Right lobe of liver (tissue), 6 donors: ENCODE data around the gene TMCO2. TPM values are rescaled to one million over a fixed set of nuclear protein-coding genes. Genes with fewer than 3 reads are reported as not detected.
"Not testable (repeated sequence)": the region's sequence is repeated elsewhere in the genome, so short reads cannot be mapped to it uniquely, and the experiment has no call there.

ENCODE experiments used
- ATAC-seq, 4 donors: fragments of 200-7000 bp; cut with Tn5 transposase; one replicate each; pipeline ENCODE4 v1.9.1; 2020; ENCODE audit warnings: mild to moderate bottlenecking in 4 of 4, moderate library complexity in 4 of 4
- DNase-seq, 3 donors: peaks; one replicate each; pipeline ENCODE4 v3.0.0-alpha.2; 2020
- H3K27ac ChIP-seq, 3 donors: fragments of 200-600 bp; one replicate each; pipeline ENCODE4 v1.8.0; 2022
- H3K27me3 ChIP-seq, 2 donors: fragments of 200-600 bp; one replicate each; pipeline ENCODE4 v1.8.0; 2022
- H3K36me3 ChIP-seq, 4 donors: fragments of 200-600 bp; sonication (generic) in 1 of 4; one replicate each; pipeline versions ENCODE4 v1.5.1 to v1.8.0; 2017 to 2022; ENCODE audit warnings: control low read depth in 1 of 4
- H3K4me1 ChIP-seq, 4 donors: fragments of 200-600 bp; sonication (generic) in 1 of 4; one replicate each; pipeline versions ENCODE4 v1.5.1 to v1.8.0; 2017 to 2022; ENCODE audit warnings: control low read depth in 1 of 4
- H3K4me3 ChIP-seq, 3 donors: fragments of 200-600 bp; one replicate each; pipeline ENCODE4 v1.8.0; 2022
- H3K9me3 ChIP-seq, 4 donors: fragments of 200-600 bp; sonication (generic) in 1 of 4; one replicate each; pipeline versions ENCODE4 v1.5.1 to v1.8.0; 2017 to 2022; ENCODE audit warnings: control low read depth in 1 of 4
- POLR2A ChIP-seq: fragments of 450-650 bp; IDR thresholded peaks from one replicate; pipeline ENCODE4 v1.6.1; 2017; ENCODE audit warnings: antibody characterized with exemption, mild to moderate bottlenecking
- WGBS: methylation state at CpG from one replicate; pipeline ENCODE4 v1.1.6; 2018; ENCODE audit warnings: low coverage, low lambda C conversion rate; ENCODE audit not compliant: insufficient coverage; ENCODE audit errors: missing lambda C conversion rate; 5-methylcytosine and 5-hydroxymethylcytosine counted together
- intact Hi-C, 2 donors: fragments of 100-400 bp; cut with DNase I; formaldehyde crosslinking; loops; one replicate each; pipeline versions ENCODE4 v1.11.2 to v1.14.1; 2022
- total RNA-seq, 6 experiments: library from RNA; depleted of rRNA in 2 of 6; stranded (reverse); fragments of >200 nt in 2 of 6; fragmentation: NEBNext Ultra II Directional in 3 of 6; extraction: Animal tissue kit (Norgen Biotek cat#: 25700) in 3 of 6; gene quantifications; one replicate each; pipeline versions ENCODE4 v1.1.0 to v1.2.4, GENCODE V29; 2016 to 2023
- TF ChIP-seq, protein P1 (sequence below), 4 donors: fragments of 200-600 bp in 3 of 4; fragments of 450-650 bp in 1 of 4; IDR thresholded peaks; one replicate each; pipeline versions ENCODE4 v1.5.1 to v1.8.0; 2016 to 2022; ENCODE audit warnings: antibody characterized with exemption in 4 of 4, mild to moderate bottlenecking in 2 of 4
- donor health status: DM: no; HTN: yes; CAD: no.
- donor health status: DM: no; HTN: no; CAD: no.
- donor health status: DM: no; HTN: no; CAD: no.
- donor health status: DM: no; HTN: yes; CAD: no.
- donor health status: DM: no; HTN: yes; CAD: no.

The TMCO2 gene
- total RNA-seq, 6 experiments from 2014 or later: not detected

GRCh38 chr1:40218333-40218732, 29.4 kb upstream of the TMCO2 start:
- Histone ChIP-seq H3K9me3 (no peaks in the 10 kb centered on the region), H3K27me3 (no peaks in the 10 kb centered on the region), H3K36me3 (peaks cover 0 to 3% (median 0%) of the 10 kb centered on the region in 4 donors), H3K4me3 (no peak overlapping the region), H3K27ac (no peak overlapping the region), H3K4me1 (no peaks in the 10 kb centered on the region)
- 90% methylated on average over 5 of the region's 5 CpGs for WGBS
- intact Hi-C loops: no loop called here
- no peak for ATAC-seq
- TF ChIP-seq, protein P1, sequence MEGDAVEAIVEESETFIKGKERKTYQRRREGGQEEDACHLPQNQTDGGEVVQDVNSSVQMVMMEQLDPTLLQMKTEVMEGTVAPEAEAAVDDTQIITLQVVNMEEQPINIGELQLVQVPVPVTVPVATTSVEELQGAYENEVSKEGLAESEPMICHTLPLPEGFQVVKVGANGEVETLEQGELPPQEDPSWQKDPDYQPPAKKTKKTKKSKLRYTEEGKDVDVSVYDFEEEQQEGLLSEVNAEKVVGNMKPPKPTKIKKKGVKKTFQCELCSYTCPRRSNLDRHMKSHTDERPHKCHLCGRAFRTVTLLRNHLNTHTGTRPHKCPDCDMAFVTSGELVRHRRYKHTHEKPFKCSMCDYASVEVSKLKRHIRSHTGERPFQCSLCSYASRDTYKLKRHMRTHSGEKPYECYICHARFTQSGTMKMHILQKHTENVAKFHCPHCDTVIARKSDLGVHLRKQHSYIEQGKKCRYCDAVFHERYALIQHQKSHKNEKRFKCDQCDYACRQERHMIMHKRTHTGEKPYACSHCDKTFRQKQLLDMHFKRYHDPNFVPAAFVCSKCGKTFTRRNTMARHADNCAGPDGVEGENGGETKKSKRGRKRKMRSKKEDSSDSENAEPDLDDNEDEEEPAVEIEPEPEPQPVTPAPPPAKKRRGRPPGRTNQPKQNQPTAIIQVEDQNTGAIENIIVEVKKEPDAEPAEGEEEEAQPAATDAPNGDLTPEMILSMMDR (IDR thresholded peaks at IDR 0.05): no peak
- TF ChIP-seq POLR2A: no peak
- no peak for DNase-seq

DNA sequence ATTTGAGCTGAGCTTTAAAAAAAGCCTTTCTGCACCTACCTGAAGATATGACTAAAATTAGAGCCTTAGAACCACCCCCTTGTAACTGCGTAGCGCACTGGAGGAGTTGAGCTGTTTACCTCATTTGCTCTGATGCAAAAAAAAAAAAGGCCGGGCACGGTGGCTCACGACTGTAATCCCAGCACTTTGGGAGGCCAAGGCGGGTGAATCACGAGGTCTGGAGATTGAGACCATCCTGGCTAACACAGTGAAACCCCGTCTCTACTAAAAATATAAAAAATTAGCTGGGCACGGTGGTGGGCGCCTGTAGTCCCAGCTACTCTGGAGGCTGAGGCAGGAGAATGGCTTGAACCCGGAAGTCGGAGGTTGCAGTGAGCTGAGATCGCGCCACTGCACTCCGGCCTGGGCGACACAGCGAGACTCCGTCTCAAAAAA, 26.2 kb upstream of the TMCO2 start:
- H3K36me3 ChIP-seq, H3K4me3 ChIP-seq, H3K9me3 ChIP-seq, H3K27ac ChIP-seq, DNase-seq, H3K27me3 ChIP-seq, ATAC-seq, intact Hi-C loops, H3K4me1 ChIP-seq: not testable (repeated sequence)
- 97% methylated on average over 16 of the region's 18 CpGs for WGBS

- Histone ChIP-seq H3K4me1 (no peaks in the 10 kb centered on the region), H3K27me3 (no peaks in the 10 kb centered on the region), H3K36me3 (peaks cover 0 to 5% (median 0%) of the 10 kb centered on the region in 4 donors), H3K9me3 (no peaks in the 10 kb centered on the region), H3K4me3 (no peak overlapping the region), H3K27ac (no peak overlapping the region)
- no peak for TF ChIP-seq POLR2A
- TF ChIP-seq, protein P1 (IDR thresholded peaks at IDR 0.05): no peak
- DNase-seq: no peak
- intact Hi-C loops: no loop called here
- ATAC-seq: no peak
- WGBS: 78% methylated on average over 3 of the region's 3 CpGs
Measured at GRCh38 chr1:40221977-40222772, 25.6 kb upstream of the TMCO2 start.

DNA sequence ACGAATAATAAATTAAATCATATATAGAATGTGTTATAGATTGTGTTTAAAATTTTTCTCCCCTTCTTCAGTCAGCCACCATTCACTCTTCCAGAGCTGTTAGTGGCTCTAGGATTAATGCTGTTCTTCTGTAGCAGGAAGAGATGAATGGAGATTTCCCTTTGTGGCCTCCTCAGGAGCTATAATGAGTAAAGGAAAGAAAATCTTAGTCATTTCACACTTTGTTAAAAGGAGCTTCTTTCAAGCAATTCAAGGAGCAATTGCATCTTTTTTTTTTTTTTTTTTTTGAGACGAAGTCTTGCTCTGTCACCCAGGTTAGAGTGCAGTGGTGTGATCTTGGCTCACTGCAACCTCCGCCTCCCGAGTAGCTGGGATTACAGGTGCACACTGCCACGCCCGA, 23.7 kb upstream of the TMCO2 start:
- Histone ChIP-seq H3K36me3 (peaks cover 0 to 5% (median 0%) of the 10 kb centered on the region in 4 donors), H3K4me1 (no peaks in the 10 kb centered on the region), H3K9me3 (no peaks in the 10 kb centered on the region), H3K4me3 (no peak overlapping the region), H3K27ac (no peak overlapping the region), H3K27me3 (no peaks in the 10 kb centered on the region)
- DNase-seq (no peak), ATAC-seq (no peak)
- TF ChIP-seq POLR2A: no peak
- TF ChIP-seq, protein P1 (IDR thresholded peaks at IDR 0.05): no peak
- WGBS: 96% methylated on average over 3 of the region's 6 CpGs
- intact Hi-C loops: no loop called here

GRCh38 chr1:40226192-40226591, 21.5 kb upstream of the TMCO2 start:
- intact Hi-C loops: no loop called here
- 92% methylated on average over 3 of the region's 3 CpGs for WGBS
- TF ChIP-seq, protein P1 (IDR thresholded peaks at IDR 0.05): no peak
- TF ChIP-seq POLR2A: no peak

More at GRCh38 chr1:40226192-40226591, 21.5 kb upstream of the TMCO2 start:
- DNase-seq: no peak
- Histone ChIP-seq H3K27ac (no peak overlapping the region), H3K4me3 (no peak overlapping the region), H3K9me3 (no peaks in the 10 kb centered on the region), H3K36me3 (peaks cover 0 to 9% (median under 1%) of the 10 kb centered on the region in 4 donors), H3K27me3 (no peaks in the 10 kb centered on the region), H3K4me1 (no peaks in the 10 kb centered on the region)
- no peak for ATAC-seq
